ENCODE measurements around the gene GCAT. TPM values are rescaled to one million over a fixed set of nuclear protein-coding genes. Genes with fewer than 3 reads are reported as not detected.

The GCAT gene
- total and polyA plus RNA-seq, 10 donors: 0.94 to 3.9 (median 1.9) TPM; not detected in 1

DNA sequence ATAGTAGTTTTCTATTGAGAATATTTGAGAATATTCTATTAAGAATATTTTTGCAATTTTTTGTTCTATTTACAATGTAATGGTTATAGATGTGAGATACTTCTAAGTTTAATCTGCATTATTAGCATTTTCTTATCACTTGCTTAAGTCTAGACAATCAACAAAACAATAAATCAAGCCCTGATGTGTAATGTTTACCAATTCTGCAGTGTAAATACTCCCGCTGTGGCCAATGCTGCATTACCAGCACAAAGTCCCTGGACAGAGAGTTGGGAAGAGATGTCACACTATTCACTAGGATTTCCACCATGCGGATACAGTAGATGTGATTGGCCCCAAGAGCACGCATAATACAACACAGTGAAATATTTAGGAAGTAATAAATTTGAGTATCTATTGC is 47.6 kb upstream of the GCAT start:
- Histone ChIP-seq H3K4me1 (peaks cover 0 to 57% (median 18%) of the 10 kb centered on the region in 6 donors), H3K4me3 (no peak overlapping the region), H3K27me3 (replicated peaks in 1 of 7) (no peaks in the 10 kb centered on the region), H3K36me3 (peaks cover 0 to 100% (median 79%) of the 10 kb centered on the region in 6 donors), H3K27ac (no peak overlapping the region), H3K9me3 (no peaks in the 10 kb centered on the region)
- intact Hi-C loops (cut with DNase I; ENCODE audit: low total_unique reads): no loop called here
- 96 to 99% (median 98%) methylated on average over 3 of the region's 3 CpGs for WGBS, 5 donors
- no peak for DNase-seq
- TF ChIP-seq POLR2AphosphoS5 (IDR thresholded peaks at IDR 0.05): no peak
- TF ChIP-seq POLR2A (IDR thresholded peaks at IDR 0.05): no peak
- TF ChIP-seq, protein P1, sequence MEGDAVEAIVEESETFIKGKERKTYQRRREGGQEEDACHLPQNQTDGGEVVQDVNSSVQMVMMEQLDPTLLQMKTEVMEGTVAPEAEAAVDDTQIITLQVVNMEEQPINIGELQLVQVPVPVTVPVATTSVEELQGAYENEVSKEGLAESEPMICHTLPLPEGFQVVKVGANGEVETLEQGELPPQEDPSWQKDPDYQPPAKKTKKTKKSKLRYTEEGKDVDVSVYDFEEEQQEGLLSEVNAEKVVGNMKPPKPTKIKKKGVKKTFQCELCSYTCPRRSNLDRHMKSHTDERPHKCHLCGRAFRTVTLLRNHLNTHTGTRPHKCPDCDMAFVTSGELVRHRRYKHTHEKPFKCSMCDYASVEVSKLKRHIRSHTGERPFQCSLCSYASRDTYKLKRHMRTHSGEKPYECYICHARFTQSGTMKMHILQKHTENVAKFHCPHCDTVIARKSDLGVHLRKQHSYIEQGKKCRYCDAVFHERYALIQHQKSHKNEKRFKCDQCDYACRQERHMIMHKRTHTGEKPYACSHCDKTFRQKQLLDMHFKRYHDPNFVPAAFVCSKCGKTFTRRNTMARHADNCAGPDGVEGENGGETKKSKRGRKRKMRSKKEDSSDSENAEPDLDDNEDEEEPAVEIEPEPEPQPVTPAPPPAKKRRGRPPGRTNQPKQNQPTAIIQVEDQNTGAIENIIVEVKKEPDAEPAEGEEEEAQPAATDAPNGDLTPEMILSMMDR (IDR thresholded peaks at IDR 0.05 in 8 of 11, conservative IDR thresholded peaks at IDR 0.05 in 3 of 11): no peak

DNA sequence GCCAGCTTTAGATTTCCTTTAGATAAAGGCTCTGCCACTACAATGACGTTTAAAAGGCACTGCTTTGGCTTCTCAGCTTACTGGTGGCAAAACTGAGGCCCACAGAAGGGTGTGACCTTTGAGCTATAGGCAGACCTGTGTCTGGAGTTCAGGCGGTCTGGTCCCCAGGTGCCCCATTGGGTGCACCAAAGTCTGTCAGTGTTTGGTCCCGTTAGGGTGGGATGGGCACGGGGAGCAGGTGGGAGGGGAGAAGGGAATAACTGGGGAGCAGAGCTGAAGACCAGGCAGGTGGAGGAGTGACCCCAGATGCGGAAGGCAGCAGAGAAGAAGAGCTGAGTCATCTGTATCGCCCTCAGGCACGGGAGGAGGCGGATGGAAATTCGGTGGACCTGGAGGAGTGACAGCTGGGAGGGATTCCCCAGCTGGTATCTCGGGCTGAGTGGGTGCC is 45.3 kb upstream of the GCAT start:
- Histone ChIP-seq H3K9me3 (no peaks in the 10 kb centered on the region), H3K27me3 (replicated peaks in 1 of 7) (no peaks in the 10 kb centered on the region), H3K36me3 (peaks cover 0 to 100% (median 73%) of the 10 kb centered on the region in 6 donors), H3K4me3 (no peak overlapping the region), H3K27ac (no peak overlapping the region), H3K4me1 (peaks cover 0 to 35% (median 15%) of the 10 kb centered on the region in 6 donors)
- intact Hi-C loops (cut with DNase I; ENCODE audit: low total_unique reads): no loop called here
- TF ChIP-seq, protein P1 (IDR thresholded peaks at IDR 0.05 in 8 of 11, conservative IDR thresholded peaks at IDR 0.05 in 3 of 11): no peak
- TF ChIP-seq POLR2AphosphoS5 (IDR thresholded peaks at IDR 0.05): no peak
- TF ChIP-seq POLR2A (IDR thresholded peaks at IDR 0.05): no peak
- no peak for DNase-seq
- WGBS, 5 donors: 64 to 81% (median 76%) methylated on average over 10 of the region's 10 CpGs

DNA sequence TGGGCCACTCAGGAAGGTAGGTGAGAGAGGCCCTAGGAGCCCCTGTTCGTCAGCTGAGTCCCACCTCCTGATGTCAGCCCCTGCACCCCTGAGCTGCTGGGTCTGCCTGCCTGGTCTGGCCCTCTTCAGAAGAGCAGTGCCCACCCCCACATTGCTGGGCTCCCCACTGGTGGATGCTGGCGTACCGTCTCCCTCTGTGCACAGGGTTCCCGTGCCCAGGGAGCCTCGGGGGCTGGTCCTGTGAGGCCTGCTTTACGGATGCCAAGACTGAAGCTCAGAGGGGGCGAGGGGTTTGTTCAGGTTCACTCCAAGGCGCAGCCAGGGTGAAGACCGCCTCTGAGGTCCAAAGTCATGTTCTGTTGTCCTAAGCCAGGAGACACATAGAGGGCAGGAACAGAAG is 44.7 kb upstream of the GCAT start:
- Histone ChIP-seq H3K4me3 (no peak overlapping the region), H3K4me1 (peaks cover 0 to 29% (median 9%) of the 10 kb centered on the region in 6 donors), H3K27me3 (replicated peaks in 1 of 7) (no peaks in the 10 kb centered on the region), H3K27ac (no peak overlapping the region), H3K9me3 (no peaks in the 10 kb centered on the region), H3K36me3 (peaks cover 0 to 100% (median 71%) of the 10 kb centered on the region in 6 donors)
- no peak for DNase-seq
- intact Hi-C loops (cut with DNase I; ENCODE audit: low total_unique reads): no loop called here
- 89 to 96% (median 94%) methylated on average over 9 of the region's 9 CpGs for WGBS, 5 donors
- TF ChIP-seq POLR2AphosphoS5 (IDR thresholded peaks at IDR 0.05) (peak in 1 of 3 donors; percentile 63), POLR2A (IDR thresholded peaks at IDR 0.05) (no peak)
- TF ChIP-seq, protein P1 (IDR thresholded peaks at IDR 0.05 in 8 of 11, conservative IDR thresholded peaks at IDR 0.05 in 3 of 11): no peak

DNA sequence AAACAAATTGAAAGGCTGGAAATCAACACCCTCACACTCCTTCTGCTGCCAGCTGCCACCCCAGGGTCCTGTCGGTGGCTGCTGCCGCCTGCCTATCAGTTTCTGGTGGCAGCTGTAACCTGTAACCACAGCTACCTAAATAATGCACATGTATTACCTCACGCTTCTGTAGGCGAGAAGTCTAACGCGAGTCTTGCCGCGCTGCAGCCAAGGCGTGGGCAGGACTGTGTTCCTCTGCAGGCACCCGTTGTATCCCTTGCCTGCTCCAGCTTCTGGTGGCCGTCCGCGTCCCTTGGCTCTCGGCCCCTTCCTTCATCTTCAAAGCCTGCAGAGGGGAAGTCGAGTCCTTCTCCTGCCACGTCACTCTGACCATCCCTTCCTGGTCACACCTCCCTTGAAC is 44.1 kb upstream of the GCAT start:
- TF ChIP-seq POLR2AphosphoS5 (IDR thresholded peaks at IDR 0.05) (peak in 2 of 3 donors; percentile 14 to 28), POLR2A (IDR thresholded peaks at IDR 0.05) (no peak)
- Histone ChIP-seq H3K9me3 (no peaks in the 10 kb centered on the region), H3K4me3 (no peak overlapping the region), H3K36me3 (peaks cover 0 to 100% (median 70%) of the 10 kb centered on the region in 6 donors), H3K27ac (no peak overlapping the region), H3K4me1 (peaks cover 0 to 22% (median 3%) of the 10 kb centered on the region in 6 donors), H3K27me3 (replicated peaks in 1 of 7) (no peaks in the 10 kb centered on the region)
- no peak for DNase-seq
- intact Hi-C loops (cut with DNase I; ENCODE audit: low total_unique reads): no loop called here
- 84 to 91% (median 89%) methylated on average over 16 of the region's 16 CpGs for WGBS, 5 donors

Measured in spleen (tissue), 11 donors.